NCI-H146 treated with DMSO at 0.1 percent for 48 hours (cell line): ENCODE data around the gene ZSCAN2.

Source experiments
- DNase-seq: peaks from one replicate; lab custom pipeline; 2025; ENCODE audit not compliant: unreplicated experiment; lab: John Stamatoyannopoulos, UW

The ZSCAN2 gene

DNA sequence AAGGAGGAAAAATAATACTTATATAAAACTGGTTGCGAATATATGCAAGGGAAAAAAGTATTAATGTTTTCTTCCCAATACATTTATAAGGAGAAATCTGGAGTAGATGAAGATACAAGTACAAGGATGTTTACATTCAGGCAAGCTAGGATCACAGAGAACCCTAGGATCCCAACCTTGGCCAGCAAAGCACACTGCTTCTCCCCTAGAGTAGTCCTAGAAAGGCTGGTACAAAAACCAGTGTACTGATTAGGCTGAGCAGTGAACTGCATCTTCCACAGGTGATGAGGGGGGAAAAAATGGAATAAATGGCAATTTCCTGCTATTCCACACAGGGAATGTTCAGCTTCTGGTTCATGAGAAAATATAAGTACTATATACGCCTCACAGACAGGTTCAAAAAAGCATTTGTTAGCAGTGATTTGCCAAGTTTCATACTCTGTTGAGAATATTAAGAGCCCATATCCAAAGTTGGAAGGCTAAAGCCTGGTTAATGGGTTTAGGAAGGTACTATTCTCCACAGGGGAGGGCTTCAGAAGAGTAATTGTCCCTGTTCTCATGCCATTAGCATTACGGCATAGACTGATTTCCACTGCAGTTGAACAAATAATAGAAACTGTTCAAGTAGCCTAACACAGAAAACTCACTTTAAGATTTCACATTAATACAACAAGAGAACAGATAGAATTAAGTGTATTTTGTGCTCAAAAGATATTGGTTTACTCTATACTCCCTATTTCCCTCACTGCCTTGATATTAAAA lies 67.6 kb downstream of the ZSCAN2 start:
- no peak for DNase-seq

DNA sequence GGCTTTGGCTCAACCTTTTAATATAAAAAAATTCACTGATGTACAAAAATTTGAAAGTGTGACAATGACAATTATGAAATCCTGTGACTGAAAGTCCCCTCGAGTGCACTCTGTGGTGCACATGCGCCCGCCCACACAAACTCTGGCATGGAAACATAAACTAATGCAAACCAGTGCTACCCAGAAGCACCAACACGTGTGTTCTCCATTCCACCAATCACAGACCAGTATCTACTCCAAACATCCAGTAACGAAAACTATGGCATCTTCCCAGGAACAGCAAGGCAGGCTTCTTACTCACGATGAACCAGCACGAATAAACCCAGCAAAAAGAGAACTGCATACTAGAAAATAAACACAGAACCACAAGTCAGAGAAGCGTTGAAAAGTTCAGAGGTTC lies 68.9 kb downstream of the ZSCAN2 start:
- DNase-seq, result no peak

DNA sequence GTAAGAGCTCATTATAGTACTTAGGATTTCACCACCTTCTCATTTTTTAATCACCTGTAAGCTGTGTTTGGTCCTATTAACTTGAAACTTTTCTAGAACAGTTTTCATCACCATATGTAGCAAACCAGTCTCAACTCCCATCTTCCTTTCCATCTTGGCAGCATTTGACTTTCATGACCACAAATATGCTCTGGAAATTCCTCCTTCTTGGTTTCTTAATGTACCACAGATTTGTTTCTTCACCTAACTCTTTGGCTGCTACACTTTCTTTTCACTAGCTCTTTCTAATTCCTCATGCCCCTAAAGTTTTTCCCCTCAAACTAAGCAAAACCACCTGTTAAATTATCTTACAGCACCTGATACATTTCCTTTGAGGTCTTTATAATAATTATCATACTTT lies 70.4 kb downstream of the ZSCAN2 start:
- no peak for DNase-seq
